IPS DF 4.7 (cell line): ENCODE data around the gene STYXL1.
A peak's percentile ranks its signal among the peaks of the same experiment; 100 is the strongest.
"Not testable (repeated sequence)": the region's sequence is repeated elsewhere in the genome, so short reads cannot be mapped to it uniquely, and the experiment has no call there.

Experiments
- DNase-seq: peaks from one replicate; pipeline ENCODE4 v3.0.0-alpha.2; 2013; ENCODE audit warnings: low spot score; ENCODE audit errors: extremely low read depth

Gene STYXL1, protein sequence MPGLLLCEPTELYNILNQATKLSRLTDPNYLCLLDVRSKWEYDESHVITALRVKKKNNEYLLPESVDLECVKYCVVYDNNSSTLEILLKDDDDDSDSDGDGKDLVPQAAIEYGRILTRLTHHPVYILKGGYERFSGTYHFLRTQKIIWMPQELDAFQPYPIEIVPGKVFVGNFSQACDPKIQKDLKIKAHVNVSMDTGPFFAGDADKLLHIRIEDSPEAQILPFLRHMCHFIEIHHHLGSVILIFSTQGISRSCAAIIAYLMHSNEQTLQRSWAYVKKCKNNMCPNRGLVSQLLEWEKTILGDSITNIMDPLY

GRCh38 chr7:76047811-76048667, at the start of gene STYXL1, which contains the start of gene MDH2:
TSS of gene STYXL1 (minus strand) at chr7:76048000. CDS start at chr7:76030523, 17,477 bp downstream.
TSS of gene MDH2 (plus strand) at chr7:76048106. CDS start at chr7:76048161, 55 bp downstream.
- peak; percentile 72 for DNase-seq

GRCh38 chr7:76095908-76096307, 48.1 kb upstream of the STYXL1 start:
- DNase-seq: no peak

DNA sequence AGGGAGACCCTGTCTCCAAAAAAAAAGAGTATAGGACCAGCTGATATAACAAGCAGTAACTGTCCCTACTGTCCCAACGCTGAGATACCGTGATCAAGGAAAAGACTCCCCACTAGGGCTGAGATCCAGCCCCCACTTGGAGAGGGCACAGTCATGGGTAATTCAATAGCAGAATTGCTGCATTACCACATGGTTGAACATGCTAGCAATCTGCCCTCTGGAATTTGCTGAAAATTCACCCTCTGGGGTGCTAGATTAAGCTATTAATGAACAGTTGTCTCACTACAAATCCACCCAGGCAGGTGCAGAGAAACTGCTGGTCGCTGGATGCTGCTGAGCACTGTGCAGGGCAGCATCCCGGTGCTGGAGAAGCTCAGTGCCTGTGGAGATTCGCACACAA, 46.5 kb upstream of the STYXL1 start:
- DNase-seq: not testable (repeated sequence)

GRCh38 chr7:76093531-76093930, 45.7 kb upstream of the STYXL1 start:
- not testable (repeated sequence) for DNase-seq

GRCh38 chr7:76091506-76091905, 43.7 kb upstream of the STYXL1 start:
- no peak for DNase-seq

GRCh38 chr7:76089865-76090475, 42.2 kb upstream of the STYXL1 start:
- no peak for DNase-seq

GRCh38 chr7:76087362-76087791, 39.6 kb upstream of the STYXL1 start:
- DNase-seq: not testable (repeated sequence)

GRCh38 chr7:76086070-76086469, 38.3 kb upstream of the STYXL1 start:
- no peak for DNase-seq

GRCh38 chr7:76084115-76084514, 36.3 kb upstream of the STYXL1 start:
- DNase-seq: not testable (repeated sequence)

GRCh38 chr7:76080204-76080603, 32.4 kb upstream of the STYXL1 start:
- DNase-seq: no peak

DNA sequence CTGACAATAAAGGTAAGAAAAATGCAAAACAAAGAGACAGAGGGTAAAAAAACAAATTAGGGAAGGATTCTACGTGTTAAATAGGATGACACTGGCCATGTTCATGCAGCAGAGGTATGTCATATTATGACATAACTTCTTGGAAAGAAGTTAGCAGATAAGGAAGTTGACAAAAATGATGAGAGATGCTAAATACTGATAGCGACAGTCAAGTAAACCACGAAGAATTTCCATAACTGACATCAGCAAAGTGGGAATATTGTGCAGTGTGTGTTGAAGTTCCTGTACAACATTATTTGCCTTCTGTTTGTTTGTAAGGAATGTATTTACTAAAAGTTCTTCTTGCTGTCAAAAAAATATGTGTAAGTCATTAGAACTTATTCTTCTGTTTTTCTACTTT, 29.6 kb upstream of the STYXL1 start:
- DNase-seq: no peak

GRCh38 chr7:76076995-76077394, 29.2 kb upstream of the STYXL1 start:
- DNase-seq: no peak

DNA sequence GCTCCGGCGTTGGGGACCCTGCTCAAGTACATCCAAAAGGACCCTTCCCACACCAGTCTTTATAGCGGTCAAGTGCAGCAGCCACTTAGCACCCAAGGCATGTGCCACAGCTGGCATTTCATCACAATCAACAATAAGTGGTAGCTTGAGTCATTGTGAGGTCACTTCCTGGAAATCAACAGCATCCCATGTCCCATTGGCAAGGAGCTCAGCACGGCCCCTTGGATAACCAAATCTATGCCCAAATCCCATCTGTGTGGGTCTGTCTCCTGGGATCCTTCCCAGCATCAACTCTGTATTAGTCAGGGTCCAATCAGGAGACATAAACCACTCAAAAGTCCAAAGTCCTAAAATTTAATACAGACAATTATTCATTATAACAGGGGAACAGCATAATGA, 27.2 kb upstream of the STYXL1 start:
- no peak for DNase-seq

DNA sequence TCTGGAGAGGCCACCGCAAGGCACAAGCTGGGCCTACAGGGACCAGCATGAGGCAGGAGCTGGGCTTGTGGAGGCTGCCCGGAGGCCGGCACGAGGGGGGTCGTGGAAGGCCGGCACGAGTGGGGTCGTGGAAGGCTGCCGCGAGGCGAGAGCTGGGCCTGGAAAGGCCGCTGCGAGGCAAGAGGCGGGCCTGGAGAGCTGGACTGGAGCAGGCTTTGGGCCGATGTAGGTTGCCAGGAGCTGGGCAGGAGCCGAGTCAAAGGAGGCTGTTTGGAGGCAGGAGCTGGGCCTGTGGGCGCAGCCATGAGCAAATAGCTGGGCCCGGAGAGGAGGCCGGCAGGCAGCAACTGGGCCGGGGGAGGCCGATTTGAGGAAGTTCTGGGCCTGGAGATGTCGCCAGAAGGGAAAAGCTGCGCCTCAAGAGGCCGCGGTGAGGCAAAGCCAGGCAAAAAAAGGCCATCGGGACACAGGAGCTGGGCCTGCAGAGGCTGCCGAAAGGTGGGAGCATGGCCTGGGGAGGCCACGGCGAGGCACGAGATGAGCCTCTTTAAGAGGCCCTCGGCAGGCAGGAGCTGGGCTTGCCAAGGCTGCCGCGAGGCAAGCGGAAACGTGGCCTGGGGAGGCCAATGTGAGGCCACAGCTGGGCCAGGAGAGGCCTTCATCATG, 26.6 kb upstream of the STYXL1 start:
- DNase-seq: no peak

GRCh38 chr7:76073335-76073990, 25.7 kb upstream of the STYXL1 start:
- peak; percentile 36 for DNase-seq

GRCh38 chr7:76072243-76073148, 24.7 kb upstream of the STYXL1 start:
- no peak for DNase-seq

DNA sequence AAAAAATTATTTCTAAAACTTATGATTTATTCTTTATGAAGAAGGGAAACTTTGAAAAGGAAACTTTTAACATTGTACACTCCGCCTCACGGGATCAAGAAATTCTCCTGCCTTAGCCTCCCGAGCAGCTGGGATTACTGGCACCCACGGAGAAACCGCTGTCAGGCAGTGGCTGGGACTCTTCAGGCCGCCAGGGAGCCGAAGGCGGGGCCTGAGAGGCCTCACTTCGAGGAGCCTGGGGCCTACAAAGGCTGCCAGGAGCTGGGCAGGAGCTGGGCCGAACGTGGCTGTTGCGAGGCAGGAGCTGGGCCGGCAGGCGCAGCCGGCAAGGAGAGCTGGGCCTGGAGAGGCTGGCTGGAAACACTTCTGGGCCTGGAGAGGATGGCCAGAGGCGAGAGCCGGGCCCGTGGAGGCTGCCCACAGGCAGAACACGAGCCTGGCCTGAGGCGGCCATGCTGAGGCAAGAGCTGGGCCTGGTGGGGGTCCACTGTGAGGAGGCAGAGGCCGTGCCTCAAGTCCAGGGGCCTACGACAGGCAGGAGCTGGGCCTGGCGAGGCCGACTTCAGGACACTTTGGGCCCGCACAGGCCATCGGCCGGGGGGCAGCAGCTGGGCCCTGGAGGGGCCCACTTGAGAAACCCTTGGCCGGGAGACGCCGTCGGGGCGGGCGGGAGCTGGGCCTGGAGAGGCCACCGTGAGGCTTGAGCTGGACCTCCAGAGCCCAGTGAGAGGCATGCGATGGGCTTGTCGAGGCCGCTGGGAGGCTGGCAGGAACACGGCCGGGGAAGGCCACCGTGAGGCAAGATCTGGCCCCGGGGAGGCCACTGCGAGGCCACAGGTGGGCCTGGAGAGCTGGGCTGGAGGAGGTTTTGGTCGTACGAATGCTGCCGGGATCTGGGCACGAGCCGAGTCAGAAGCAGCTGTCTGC, 23.8 kb upstream of the STYXL1 start:
- no peak for DNase-seq

- DNase-seq: peak; percentile 68
Observed at GRCh38 chr7:76069238-76069638, 21.4 kb upstream of the STYXL1 start.
